A549 (cell line): ENCODE results near the gene ETV7.

Experiments
- CEBPB ChIP-seq, 2 experiments: fragments of >200 bp in 1 of 2; sonication (Bioruptor Twin) in 1 of 2; formaldehyde crosslinking in 1 of 2; IDR thresholded peaks; 2 replicates each; pipeline ENCODE4 v1.6.1; 2012 to 2016
- CTCF ChIP-seq: fragments of >200 bp; sonication (Bioruptor Twin); formaldehyde crosslinking; IDR thresholded peaks from 3 replicates; pipeline ENCODE4 v1.5.1; 2016
- EP300 ChIP-seq, 2 experiments: fragments of >200 bp; sonication (Bioruptor Twin); formaldehyde crosslinking; IDR thresholded peaks; 2 replicates in 1 of 2; 3 replicates in 1 of 2; pipeline ENCODE4 v1.6.1; 2016 to 2017
- HDAC2 ChIP-seq: fragments of 200-600 bp; sonication (generic); IDR thresholded peaks from 2 replicates; pipeline ENCODE4 v1.6.1; 2016
- MYC ChIP-seq: IDR thresholded peaks from 2 replicates; pipeline ENCODE4 v1.6.1; 2012; ENCODE audit warnings: mild to moderate bottlenecking, inconsistent platforms, low read length, improper control_type of control experiment, borderline replicate concordance
- NFE2L2 ChIP-seq: fragments of 150-350 bp; conservative IDR thresholded peaks from 2 replicates; pipeline ENCODE4 v1.6.1; 2014; ENCODE audit warnings: low read length
- POLR2A ChIP-seq: IDR thresholded peaks from 2 replicates; pipeline ENCODE4 v1.6.1; 2012; ENCODE audit warnings: mild to moderate bottlenecking, low read length
- RFX5 ChIP-seq: fragments of 450-650 bp; IDR thresholded peaks from 2 replicates; pipeline ENCODE4 v1.7.1; 2014; ENCODE audit warnings: antibody characterized with exemption, mild to moderate bottlenecking, moderate library complexity
- TF ChIP-seq, protein P1 (sequence below): fragments of 150-350 bp; IDR thresholded peaks from 2 replicates; pipeline ENCODE4 v1.6.1; 2014; ENCODE audit warnings: low read depth, mild to moderate bottlenecking, low read length

- TF ChIP-seq POLR2A = no peak
- TF ChIP-seq MYC = no peak
- TF ChIP-seq, protein P1, sequence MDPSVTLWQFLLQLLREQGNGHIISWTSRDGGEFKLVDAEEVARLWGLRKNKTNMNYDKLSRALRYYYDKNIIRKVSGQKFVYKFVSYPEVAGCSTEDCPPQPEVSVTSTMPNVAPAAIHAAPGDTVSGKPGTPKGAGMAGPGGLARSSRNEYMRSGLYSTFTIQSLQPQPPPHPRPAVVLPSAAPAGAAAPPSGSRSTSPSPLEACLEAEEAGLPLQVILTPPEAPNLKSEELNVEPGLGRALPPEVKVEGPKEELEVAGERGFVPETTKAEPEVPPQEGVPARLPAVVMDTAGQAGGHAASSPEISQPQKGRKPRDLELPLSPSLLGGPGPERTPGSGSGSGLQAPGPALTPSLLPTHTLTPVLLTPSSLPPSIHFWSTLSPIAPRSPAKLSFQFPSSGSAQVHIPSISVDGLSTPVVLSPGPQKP = no peak
- no peak for TF ChIP-seq HDAC2
- TF ChIP-seq NFE2L2 = no peak
- no peak for TF ChIP-seq CTCF
- no peak for TF ChIP-seq RFX5
- TF ChIP-seq EP300 (IDR thresholded peaks at IDR 0.05) = no peak
- no peak for TF ChIP-seq CEBPB (IDR thresholded peaks at IDR 0.05)
These were observed 57.1 kb downstream of the ETV7 start for GRCh38 chr6:36330366-36330765.
